AG09319 (cell line): Measurements from ENCODE around the gene ZNF555.

Experiments
- DNase-seq: peaks from one replicate; pipeline ENCODE4 v3.0.0-alpha.2; 2010; ENCODE audit warnings: low read depth; ENCODE audit errors: extremely low read depth
- CTCF ChIP-seq: IDR thresholded peaks from 2 replicates; pipeline ENCODE4 v1.5.1; 2011; ENCODE audit warnings: low read depth, mild to moderate bottlenecking, inconsistent platforms, low read length, moderate library complexity

The ZNF555 gene

GRCh38 chr19:2804156-2805004 lies 36.9 kb upstream of the ZNF555 start:
- no peak for TF ChIP-seq CTCF
- no peak for DNase-seq

GRCh38 chr19:2805261-2805900 lies 35.9 kb upstream of the ZNF555 start:
- no peak for TF ChIP-seq CTCF
- DNase-seq = no peak

GRCh38 chr19:2805991-2806649 lies 35.2 kb upstream of the ZNF555 start:
- no peak for TF ChIP-seq CTCF
- no peak for DNase-seq

GRCh38 chr19:2806736-2807378 lies 34.4 kb upstream of the ZNF555 start:
- DNase-seq = no peak
- TF ChIP-seq CTCF = no peak

- TF ChIP-seq CTCF = no peak
- DNase-seq = no peak
Observed at GRCh38 chr19:2807379-2808128, 33.7 kb upstream of the ZNF555 start.

- no peak for DNase-seq
Observed at GRCh38 chr19:2808129-2808941, 32.9 kb upstream of the ZNF555 start.

More at GRCh38 chr19:2808129-2808941, 32.9 kb upstream of the ZNF555 start:
- no peak for TF ChIP-seq CTCF
